HepG2 (cell line): Measurements from ENCODE around the gene LRRC43. TPM values are rescaled to one million over a fixed set of nuclear protein-coding genes. Genes with fewer than 3 reads are reported as not detected.
A peak's percentile ranks its signal among the peaks of the same experiment; 100 is the strongest.

Experiments
- CREB1 ChIP-seq, 2 experiments: fragments of 450-650 bp in 1 of 2; IDR thresholded peaks; 2 replicates each; pipeline ENCODE4 v1.6.1; 2016 to 2017; ENCODE audit warnings: control low read depth in 1 of 2, mild to moderate bottlenecking in 1 of 2, missing compliant biosample characterization in 1 of 2, missing genetic modification characterization in 1 of 2
- FOSL1 ChIP-seq: sonication (generic); formaldehyde crosslinking; IDR thresholded peaks from 2 replicates; pipeline ENCODE4 v1.9.0; 2021; ENCODE audit warnings: missing genetic modification reagents, borderline replicate concordance
- HDAC2 ChIP-seq: sonication (generic); formaldehyde crosslinking; IDR thresholded peaks from 2 replicates; pipeline ENCODE4 v1.4.0; 2020; ENCODE audit warnings: missing genetic modification reagents
- HES4 ChIP-seq: sonication (generic); formaldehyde crosslinking; IDR thresholded peaks from 2 replicates; pipeline ENCODE4 v1.9.0; 2021; ENCODE audit warnings: mild to moderate bottlenecking, missing genetic modification reagents, borderline replicate concordance
- HNF4A ChIP-seq: sonication (generic); formaldehyde crosslinking; IDR thresholded peaks from 2 replicates; pipeline ENCODE4 v1.4.0; 2020; ENCODE audit warnings: missing genetic modification reagents
- HNRNPH1 ChIP-seq: fragments of 200-400 bp; formaldehyde crosslinking; optimal IDR thresholded peaks from 2 replicates; pipeline ENCODE3; 2017; ENCODE audit warnings: mild to moderate bottlenecking, low read depth, low read length
- HOXD1 ChIP-seq: sonication (generic); formaldehyde crosslinking; IDR thresholded peaks from 2 replicates; pipeline ENCODE4 v1.5.0; 2020; ENCODE audit warnings: missing genetic modification reagents
- IKZF5 ChIP-seq: IDR thresholded peaks from 2 replicates; pipeline ENCODE4 v1.6.1; 2018; ENCODE audit warnings: missing genetic modification reagents, mild to moderate bottlenecking, missing compliant biosample characterization
- KLF6 ChIP-seq: IDR thresholded peaks from 2 replicates; pipeline ENCODE4 v1.8.0; 2016; ENCODE audit warnings: missing biosample characterization, missing genetic modification reagents
- KMT2B ChIP-seq: IDR thresholded peaks from 2 replicates; pipeline ENCODE4 v1.6.1; 2016; ENCODE audit warnings: missing genetic modification reagents, missing compliant biosample characterization
- MIER2 ChIP-seq: IDR thresholded peaks from 2 replicates; pipeline ENCODE4 v1.6.1; 2016; ENCODE audit warnings: missing biosample characterization, missing genetic modification reagents
- MXD4 ChIP-seq: IDR thresholded peaks from 2 replicates; pipeline ENCODE4 v1.6.1; 2016; ENCODE audit warnings: mild to moderate bottlenecking, missing biosample characterization, missing genetic modification reagents
- NFYB ChIP-seq: sonication (generic); formaldehyde crosslinking; IDR thresholded peaks from 2 replicates; pipeline ENCODE4 v1.4.0; 2020; ENCODE audit warnings: missing genetic modification reagents
- PAX8 ChIP-seq: sonication (generic); formaldehyde crosslinking; IDR thresholded peaks from 2 replicates; pipeline ENCODE4 v1.8.0; 2022; ENCODE audit warnings: mild to moderate bottlenecking, missing genetic modification reagents, borderline replicate concordance
- SAFB2 ChIP-seq: sonication (generic); formaldehyde crosslinking; IDR thresholded peaks from 2 replicates; pipeline ENCODE4 v1.5.1; 2020; ENCODE audit warnings: missing genetic modification reagents, low read depth, mild to moderate bottlenecking, borderline replicate concordance
- SOX13 ChIP-seq, 3 experiments: fragments of 450-650 bp in 1 of 3; sonication (generic) in 1 of 3; formaldehyde crosslinking in 1 of 3; IDR thresholded peaks in 2 of 3; conservative IDR thresholded peaks in 1 of 3; 2 replicates each; pipeline versions ENCODE4 v1.5.0 to v1.6.1; 2016 to 2020; ENCODE audit warnings: antibody characterized with exemption in 1 of 3, mild to moderate bottlenecking in 1 of 3, missing compliant biosample characterization in 1 of 3, missing genetic modification reagents in 1 of 3, moderate library complexity in 1 of 3
- SOX6 ChIP-seq, 2 experiments: fragments of 450-650 bp in 1 of 2; sonication (generic) in 1 of 2; formaldehyde crosslinking in 1 of 2; IDR thresholded peaks; 2 replicates each; pipeline versions ENCODE4 v1.4.0 to v1.6.1; 2017 to 2020; ENCODE audit warnings: antibody characterized with exemption in 1 of 2, mild to moderate bottlenecking in 1 of 2, missing genetic modification reagents in 1 of 2
- TCF7L2 ChIP-seq: IDR thresholded peaks from 2 replicates; pipeline ENCODE4 v1.6.1; 2011; ENCODE audit warnings: mild to moderate bottlenecking, low read depth, low read length, moderate library complexity
- USF2 ChIP-seq, 2 experiments: sonication (generic) in 1 of 2; formaldehyde crosslinking in 1 of 2; IDR thresholded peaks; 2 replicates each; pipeline versions ENCODE4 v1.5.1 to v1.6.1; 2011 to 2020; ENCODE audit warnings: borderline replicate concordance in 1 of 2, low read depth in 1 of 2, low read length in 1 of 2, mild to moderate bottlenecking in 1 of 2, missing genetic modification reagents in 1 of 2, moderate library complexity in 1 of 2
- ZBTB38 ChIP-seq: sonication (generic); formaldehyde crosslinking; IDR thresholded peaks from 2 replicates; pipeline ENCODE4 v1.5.1; 2020; ENCODE audit warnings: mild to moderate bottlenecking, missing genetic modification reagents
- ZFP36L2 ChIP-seq: sonication (generic); formaldehyde crosslinking; IDR thresholded peaks from 2 replicates; pipeline ENCODE4 v1.4.0; 2020; ENCODE audit warnings: missing genetic modification reagents
- ZNF253 ChIP-seq: sonication (generic); formaldehyde crosslinking; IDR thresholded peaks from 2 replicates; pipeline ENCODE4 v1.8.0; 2022; ENCODE audit warnings: mild to moderate bottlenecking, missing genetic modification reagents, borderline replicate concordance
- ZNF446 ChIP-seq: sonication (generic); formaldehyde crosslinking; IDR thresholded peaks from 2 replicates; pipeline ENCODE4 v1.5.0; 2020; ENCODE audit warnings: mild to moderate bottlenecking, missing genetic modification reagents
- ZNF460 ChIP-seq: sonication (generic); formaldehyde crosslinking; IDR thresholded peaks from 2 replicates; pipeline ENCODE4 v1.5.1; 2020; ENCODE audit warnings: missing genetic modification reagents, mild to moderate bottlenecking, borderline replicate concordance
- ZNF557 ChIP-seq: sonication (generic); formaldehyde crosslinking; IDR thresholded peaks from 2 replicates; pipeline ENCODE4 v1.4.0; 2020; ENCODE audit warnings: missing genetic modification reagents
- ZNF839 ChIP-seq: sonication (generic); formaldehyde crosslinking; IDR thresholded peaks from 2 replicates; pipeline ENCODE4 v1.4.0; 2020; ENCODE audit warnings: missing genetic modification reagents, mild to moderate bottlenecking, borderline replicate concordance
- polyA plus RNA-seq, 8 experiments: library from polyadenylated mRNA; depleted of rRNA in 3 of 8; stranded (reverse) in 7 of 8; unstranded in 1 of 8; fragments of >200 nt; fragmentation: Illumina TruSeq in 4 of 8; extraction: Trizol in 4 of 8; gene quantifications; 2 replicates each; pipeline versions ENCODE4 v1.2.1 to v1.2.3, GENCODE V29; 2011 to 2016; ENCODE audit warnings: low read depth in 4 of 8, missing spikeins in 1 of 8, mixed read lengths in 1 of 8; ENCODE audit not compliant: insufficient read depth in 1 of 8
- total RNA-seq, 5 experiments: library from RNA; depleted of rRNA; stranded (reverse); fragments of >200 nt; fragmentation: Illumina TruSeq; extraction: Trizol; gene quantifications; 2 replicates each; pipeline ENCODE4 v1.2.3, GENCODE V29; 2016; ENCODE audit warnings: low read depth in 1 of 5

Gene LRRC43
- total and polyA plus RNA-seq, 2 of the 13 experiments (the other 11 are each of a cell fraction or from before 2014, with no cell fraction given): not detected

- peak; percentile 80 for TF ChIP-seq NFYB (CRISPR knock-in tag)
- no peak; the same call in 1 of the 2 replicates for TF ChIP-seq ZNF460 (CRISPR knock-in tag)
- TF ChIP-seq FOSL1 (CRISPR knock-in tag): no peak
- no peak for TF ChIP-seq ZNF446
- TF ChIP-seq HES4: no peak
- TF ChIP-seq ZNF253: peak; percentile 38; the same call in 1 of the 2 replicates
- TF ChIP-seq SOX13 (IDR thresholded peaks at IDR 0.05): no peak
- TF ChIP-seq SOX13 (CRISPR knock-in tag; conservative IDR thresholded peaks at IDR 0.05 in 1 of 2, IDR thresholded peaks at IDR 0.05 in 1 of 2): peak in 1 of 2 experiments; percentile 34; a peak in 1 of 4 replicates
- no peak for TF ChIP-seq HNRNPH1
- no peak for TF ChIP-seq SOX6 (IDR thresholded peaks at IDR 0.05)
- peak; percentile 66 for TF ChIP-seq SOX6 (CRISPR knock-in tag; IDR thresholded peaks at IDR 0.05)
- TF ChIP-seq MXD4: peak; percentile 76; the same call in 1 of the 2 replicates
- peak; percentile 58 for TF ChIP-seq SAFB2
- peak; percentile 71; the same call in 1 of the 2 replicates for TF ChIP-seq MIER2
- TF ChIP-seq HDAC2 (CRISPR knock-in tag): peak; percentile 70
- peak; percentile 72; the same call in 1 of the 2 replicates for TF ChIP-seq IKZF5 (CRISPR knock-in tag)
- no peak for TF ChIP-seq USF2 (IDR thresholded peaks at IDR 0.05; ENCODE audit: low read depth, low read length)
- TF ChIP-seq USF2 (CRISPR knock-in tag; IDR thresholded peaks at IDR 0.05; ENCODE audit: borderline replicate concordance): peak; percentile 55; the same call in 1 of the 2 replicates
- peak; percentile 49; the same call in 1 of the 2 replicates for TF ChIP-seq ZNF839 (CRISPR knock-in tag)
- 0 out of 2 replicates have a peak, but pooled peaks have one; percentile 29 for TF ChIP-seq PAX8 (CRISPR knock-in tag)
- no peak; the same call in 1 of the 2 replicates for TF ChIP-seq KLF6
- no peak for TF ChIP-seq HNF4A (CRISPR knock-in tag)
- TF ChIP-seq KMT2B (CRISPR knock-in tag): peak; percentile 94
- no peak for TF ChIP-seq TCF7L2
- no peak for TF ChIP-seq ZNF557 (CRISPR knock-in tag)
- 0 out of 2 replicates have a peak, but pooled peaks have one; percentile 40 for TF ChIP-seq HOXD1 (CRISPR knock-in tag)
- peak; percentile 94 for TF ChIP-seq CREB1 (IDR thresholded peaks at IDR 0.05)
- peak; percentile 98 for TF ChIP-seq CREB1 (CRISPR knock-in tag; IDR thresholded peaks at IDR 0.05)
- 0 out of 2 replicates have a peak, but pooled peaks have one; percentile 54 for TF ChIP-seq ZFP36L2 (CRISPR knock-in tag)
- TF ChIP-seq ZBTB38 (CRISPR knock-in tag): peak; percentile 81
These were observed 42.9 kb downstream of the LRRC43 start, which contains the start of gene DIABLO (continued) for GRCh38 chr12:122225683-122226365.
